Measurements from ENCODE around the gene CDH24.
A peak's percentile ranks its signal among the peaks of the same experiment; 100 is the strongest.

The CDH24 gene

GRCh38 chr14:23056956-23057756 is at the start of gene CDH24:
TSS of gene CDH24 (minus strand) at chr14:23057520. CDS start at chr14:23055733, 1,787 bp downstream.
- Histone ChIP-seq H3K79me2 (no peaks in the 10 kb centered on the region), H3K9ac (peak within 1 kb of the TSS; percentile 46), H3K36me3 (ENCODE audit: control insufficient read depth, insufficient read depth, low read length) (no peaks in the 10 kb centered on the region), H3K4me2 (ENCODE audit: low read length) (peak within 1 kb of the TSS; percentile 98), H3K4me1 (peaks cover 16% of the 10 kb centered on the region), H3K27me3 (ENCODE audit: control insufficient read depth, insufficient read depth, low read length) (no peaks in the 10 kb centered on the region), H3K9me3 (ENCODE audit: control insufficient read depth, low read length) (no peaks in the 10 kb centered on the region), H3K4me3 (ENCODE audit: low read depth, low read length) (peak within 1 kb of the TSS; percentile 64), H3K27ac (peak within 1 kb of the TSS; percentile 61), H2AFZ (peak within 1 kb of the TSS; percentile 93)
- no peak for TF ChIP-seq CTCF (IDR thresholded peaks at IDR 0.05)

- TF ChIP-seq CTCF (IDR thresholded peaks at IDR 0.05) = no peak
- H3K4me1 ChIP-seq = no peaks in the 10 kb centered on the region
- H3K27me3 ChIP-seq (ENCODE audit: control insufficient read depth, insufficient read depth, low read length) = no peaks in the 10 kb centered on the region
- H2AFZ ChIP-seq = no peak overlapping the region
- no peak overlapping the region for H3K4me2 ChIP-seq (ENCODE audit: low read length)
- no peak overlapping the region for H3K27ac ChIP-seq
- H3K9ac ChIP-seq = no peak overlapping the region
- no peaks in the 10 kb centered on the region for H3K9me3 ChIP-seq (ENCODE audit: control insufficient read depth, low read length)
- no peaks in the 10 kb centered on the region for H3K36me3 ChIP-seq (ENCODE audit: control insufficient read depth, insufficient read depth, low read length)
- no peak overlapping the region for H3K4me3 ChIP-seq (ENCODE audit: low read depth, low read length)
- peaks cover 9% of the 10 kb centered on the region for H3K79me2 ChIP-seq
Measured at GRCh38 chr14:23106747-23107045, 49.4 kb upstream of the CDH24 start.

GRCh38 chr14:23105348-23105824 is 48.1 kb upstream of the CDH24 start:
- Histone ChIP-seq H2AFZ (no peak overlapping the region), H3K4me2 (ENCODE audit: low read length) (no peak overlapping the region), H3K79me2 (peaks cover 10% of the 10 kb centered on the region), H3K4me3 (ENCODE audit: low read depth, low read length) (no peak overlapping the region), H3K27me3 (ENCODE audit: control insufficient read depth, insufficient read depth, low read length) (no peaks in the 10 kb centered on the region), H3K27ac (no peak overlapping the region), H3K9ac (no peak overlapping the region), H3K4me1 (no peaks in the 10 kb centered on the region), H3K9me3 (ENCODE audit: control insufficient read depth, low read length) (no peaks in the 10 kb centered on the region), H3K36me3 (ENCODE audit: control insufficient read depth, insufficient read depth, low read length) (no peaks in the 10 kb centered on the region)
- TF ChIP-seq CTCF (IDR thresholded peaks at IDR 0.05) = no peak

GRCh38 chr14:23104591-23105347 is 47.4 kb upstream of the CDH24 start, which contains the start of gene CIROP:
TSS of gene CIROP (minus strand) at chr14:23104989. CDS start at chr14:23104920, 69 bp downstream.
- no peaks in the 10 kb centered on the region for H3K27me3 ChIP-seq (ENCODE audit: control insufficient read depth, insufficient read depth, low read length)
- no peak for TF ChIP-seq CTCF (IDR thresholded peaks at IDR 0.05)
- H3K79me2 ChIP-seq = peaks cover 10% of the 10 kb centered on the region
- no peaks in the 10 kb centered on the region for H3K4me1 ChIP-seq
- no peaks in the 10 kb centered on the region for H3K36me3 ChIP-seq (ENCODE audit: control insufficient read depth, insufficient read depth, low read length)
- no peak within 1 kb of the TSS for H2AFZ ChIP-seq
- H3K9ac ChIP-seq = no peak within 1 kb of the TSS
- no peak within 1 kb of the TSS for H3K27ac ChIP-seq
- H3K4me3 ChIP-seq (ENCODE audit: low read depth, low read length) = no peak within 1 kb of the TSS
- H3K9me3 ChIP-seq (ENCODE audit: control insufficient read depth, low read length) = no peaks in the 10 kb centered on the region
- no peak within 1 kb of the TSS for H3K4me2 ChIP-seq (ENCODE audit: low read length)
